Stimulated activated naive CD4-positive, alpha-beta T cell treated with Interleukin-2 at 50 U/mL for 16 hours (primary cell): ENCODE results near the gene ADAMTS2.
"Not testable (repeated sequence)": the region's sequence is repeated elsewhere in the genome, so short reads cannot be mapped to it uniquely, and the experiment has no call there.

Source experiments
- DNase-seq: peaks from one replicate; lab custom pipeline; 2025; lab: John Stamatoyannopoulos, UW

ADAMTS2 gene

DNA sequence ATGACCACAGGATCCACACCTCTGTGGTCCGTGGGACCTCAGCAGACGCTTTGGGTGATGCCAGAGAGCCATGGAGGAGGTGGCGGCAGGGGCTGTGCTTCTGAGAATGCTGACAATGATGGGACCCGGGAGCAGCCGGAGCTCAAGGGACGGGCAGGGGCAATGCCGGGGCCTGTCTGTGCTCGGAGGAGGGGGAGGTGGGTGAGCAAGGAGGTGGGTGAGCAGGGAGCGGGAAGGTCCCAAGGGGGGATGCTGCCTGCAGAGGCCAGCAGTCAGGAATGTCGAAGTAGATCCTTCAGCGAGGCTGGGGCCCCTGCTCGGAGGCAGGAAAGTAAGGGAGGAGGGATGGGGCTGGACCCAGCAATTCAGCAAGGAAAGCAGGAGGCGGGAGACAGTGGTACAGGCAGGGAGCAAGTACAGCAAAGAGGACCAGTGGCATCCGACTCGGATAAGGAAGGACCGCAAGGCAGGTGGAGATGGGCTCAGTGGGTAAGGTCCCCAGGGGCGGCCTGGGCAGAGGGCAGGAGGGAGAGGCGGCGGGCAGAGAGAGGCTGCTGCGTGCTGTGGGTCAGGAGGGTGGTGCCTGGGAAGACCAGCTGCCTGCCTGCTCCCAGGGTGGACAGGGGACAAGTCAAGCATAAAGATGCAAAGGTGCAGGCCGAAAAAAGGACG lies 49.0 kb downstream of the ADAMTS2 start:
- DNase-seq = no peak

DNA sequence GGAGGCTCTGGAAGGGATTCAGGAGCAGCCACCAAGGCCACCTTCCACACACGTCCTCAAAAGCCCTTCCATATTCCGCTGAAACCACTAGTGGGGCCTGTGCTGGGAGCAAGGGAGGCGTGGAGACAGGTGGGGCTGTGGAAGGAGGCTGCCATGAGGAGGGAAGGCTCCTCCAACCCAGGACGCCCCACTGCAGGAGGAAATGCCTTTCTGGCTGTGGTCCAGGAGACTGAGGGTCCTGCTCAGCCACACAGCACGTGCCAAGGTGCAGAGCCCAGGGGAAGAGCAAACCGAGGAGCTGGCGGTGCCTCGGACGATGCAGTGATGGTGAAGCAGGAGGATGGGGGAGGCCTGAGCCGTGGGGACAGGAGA lies 49.5 kb downstream of the ADAMTS2 start:
- DNase-seq = no peak

DNA sequence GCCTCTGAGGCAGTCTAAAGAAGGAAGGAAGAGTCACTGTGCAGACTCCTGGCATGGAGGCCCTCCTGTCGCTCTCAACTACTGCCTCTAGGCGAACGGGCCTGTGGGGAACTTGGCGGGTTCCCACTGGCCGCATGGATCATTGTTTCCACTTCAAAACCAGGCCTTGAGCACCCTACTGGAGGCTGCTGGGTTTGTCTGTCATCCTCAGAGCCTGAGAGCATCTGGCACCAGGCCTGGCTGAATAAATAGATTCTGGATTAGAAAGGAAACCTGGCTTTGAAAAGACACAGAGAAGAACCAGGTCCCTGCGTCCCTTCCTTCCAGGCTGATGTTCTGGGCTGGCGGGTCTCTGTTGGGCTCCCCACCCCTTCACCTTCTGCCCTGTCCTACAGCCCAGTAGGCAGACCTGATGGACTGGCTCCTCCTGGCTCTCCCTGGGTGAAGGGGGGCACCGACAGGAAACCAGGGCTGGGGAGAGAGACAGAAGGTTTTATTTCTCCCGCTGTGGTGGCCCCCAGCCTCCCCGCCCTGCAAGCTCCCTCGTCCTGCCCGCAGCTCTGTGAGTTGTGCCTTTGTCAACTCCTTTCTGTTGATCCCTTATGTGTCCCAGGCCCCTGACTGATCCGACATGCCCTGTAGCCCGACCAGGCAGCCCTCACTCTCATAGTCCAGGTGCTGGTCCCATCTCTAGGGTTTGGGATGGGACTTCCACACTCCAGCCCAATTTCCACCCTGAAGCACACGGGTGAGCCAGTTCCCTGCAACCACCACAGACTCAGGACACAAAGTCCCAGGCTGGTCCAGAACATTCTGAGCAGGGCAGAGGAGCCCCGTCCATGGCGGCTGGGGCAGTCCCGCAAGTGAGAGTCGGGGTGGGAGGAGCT lies 50.1 kb downstream of the ADAMTS2 start:
- no peak for DNase-seq

DNA sequence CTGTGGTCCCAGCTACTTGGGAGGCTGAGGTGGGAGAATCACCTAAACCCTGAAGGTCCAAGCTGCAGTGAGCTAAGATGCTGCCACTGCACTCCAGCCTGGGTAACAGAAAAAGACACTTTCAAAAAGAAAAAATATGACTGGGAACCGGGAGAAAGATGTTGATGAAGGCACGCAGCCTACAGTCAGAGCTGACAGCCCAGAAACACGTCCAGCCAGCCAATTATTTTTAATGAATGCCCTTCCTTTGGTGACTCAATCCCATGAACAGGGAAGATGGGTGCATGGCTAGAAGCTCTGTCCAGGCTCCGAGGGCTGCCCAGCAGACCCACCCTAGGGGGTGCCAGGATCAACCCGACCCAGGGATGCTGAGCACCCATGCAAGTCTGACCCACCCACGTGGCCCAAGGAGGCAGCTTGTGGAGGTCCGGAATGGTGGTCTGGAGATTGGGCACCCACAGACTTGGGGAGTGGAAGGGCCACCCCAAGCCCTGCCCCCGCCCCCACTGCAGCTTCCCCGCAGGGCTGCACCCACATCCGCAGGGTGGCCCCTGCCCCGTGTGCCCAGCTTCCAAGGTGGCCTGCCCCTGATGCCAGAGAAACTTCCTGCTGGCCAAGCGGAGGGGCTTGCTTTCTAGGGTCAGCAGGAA lies 51.0 kb downstream of the ADAMTS2 start:
- no peak for DNase-seq

DNA sequence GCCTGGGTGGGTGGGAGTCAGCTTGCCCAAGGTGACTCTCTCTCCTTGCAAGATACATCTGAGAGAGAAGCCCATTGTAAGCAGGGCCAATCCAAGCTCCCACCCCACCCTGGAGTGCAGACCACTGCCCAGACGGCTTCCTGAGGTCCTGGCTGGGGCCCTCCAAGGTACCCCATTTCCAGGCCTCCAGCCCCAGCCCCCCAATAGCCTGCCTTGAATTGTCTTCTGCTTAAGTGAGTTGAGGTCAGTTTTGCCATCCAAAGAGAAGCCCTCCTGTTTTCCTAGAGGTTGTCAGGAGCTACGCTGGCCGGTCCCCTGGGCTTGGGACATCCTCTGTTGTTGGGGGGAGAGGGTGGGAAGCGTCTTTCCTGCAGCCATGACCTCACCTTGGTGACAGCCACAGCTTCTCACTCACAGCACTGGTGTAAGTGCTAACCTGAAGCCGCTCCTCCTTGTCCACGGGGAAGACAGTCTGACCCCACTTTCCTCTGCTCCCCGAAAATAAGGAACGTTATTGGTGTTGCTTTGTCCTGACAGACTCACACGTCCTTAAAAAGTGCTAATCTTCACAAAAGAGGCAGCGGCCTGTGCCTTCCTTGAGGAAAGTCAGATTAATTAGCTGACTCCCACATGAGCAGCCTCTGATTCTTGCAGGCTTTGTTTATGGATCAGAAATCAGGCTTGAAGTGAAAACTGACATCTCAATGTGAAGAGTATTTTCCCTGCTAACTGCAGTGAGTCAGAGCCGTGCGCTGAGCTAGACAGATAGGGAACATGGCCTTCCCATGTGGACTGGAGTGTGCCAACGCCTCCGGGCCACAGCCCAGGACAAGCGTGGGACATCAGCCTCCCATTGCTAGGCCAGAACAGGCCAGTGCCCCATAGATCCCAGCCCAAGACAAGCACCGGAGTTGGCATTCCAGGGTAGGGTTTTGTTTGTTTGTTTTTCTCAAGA lies 52.3 kb downstream of the ADAMTS2 start:
- DNase-seq = no peak

DNA sequence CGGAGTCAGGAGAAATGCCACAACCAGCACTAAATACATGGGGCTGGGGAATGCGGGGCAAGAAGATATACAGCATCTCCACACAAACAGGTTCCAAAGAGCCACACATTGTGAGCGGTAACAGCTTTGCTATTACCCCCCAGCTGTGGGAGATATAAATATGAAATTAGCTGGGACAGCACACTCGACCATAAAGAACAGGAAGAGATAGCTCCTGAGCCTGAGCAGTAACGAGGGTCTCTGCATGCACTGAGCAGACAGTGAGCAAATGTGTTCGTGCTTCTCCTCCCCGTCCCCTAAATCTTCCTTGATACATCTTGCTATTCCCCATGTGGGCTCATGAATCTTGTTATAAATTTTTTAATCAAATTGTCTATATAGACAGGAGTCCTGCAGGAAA lies 53.1 kb downstream of the ADAMTS2 start:
- DNase-seq = no peak

DNA sequence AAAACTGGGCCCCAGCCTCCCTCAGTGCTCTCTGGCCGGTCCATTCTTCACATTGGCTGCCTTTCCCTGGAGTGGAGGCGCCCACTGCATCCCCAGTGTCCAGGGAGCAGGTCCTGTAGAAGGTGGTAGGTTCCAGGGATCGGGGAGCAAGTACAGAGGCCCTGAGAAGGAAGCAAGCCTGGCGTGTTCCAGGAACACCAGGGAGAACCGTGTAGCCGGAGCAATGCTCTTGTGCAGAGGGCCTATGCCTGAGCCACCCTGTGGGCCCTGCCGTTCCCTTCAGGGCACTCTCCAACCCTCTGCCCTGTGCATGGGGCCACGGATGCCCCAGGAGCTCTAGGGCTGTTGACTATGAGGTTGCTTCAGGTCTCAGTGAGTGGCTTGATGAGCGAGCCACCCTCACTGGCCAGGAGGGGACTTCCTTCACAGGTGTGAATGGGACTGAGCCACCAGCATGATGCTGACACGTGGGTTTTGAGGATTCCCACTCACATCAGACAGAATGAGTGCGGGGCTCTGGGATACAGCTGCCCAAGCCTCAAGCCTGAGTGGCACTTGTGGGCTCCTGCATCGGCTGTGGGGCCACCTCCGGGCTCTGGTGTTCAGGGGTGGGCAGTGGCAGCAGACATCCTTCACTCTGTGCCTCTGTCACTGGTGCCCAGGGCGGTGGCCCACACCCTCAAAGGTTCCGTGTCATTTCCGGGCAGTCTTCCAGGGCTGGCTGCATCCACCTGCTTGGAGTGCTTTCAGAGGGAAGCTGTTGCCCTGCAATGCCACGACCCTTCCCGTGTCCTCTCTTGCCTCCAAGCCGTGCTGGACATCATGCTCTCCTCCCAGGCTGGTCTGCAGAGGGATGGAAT lies 54.4 kb downstream of the ADAMTS2 start:
- DNase-seq = no peak

DNA sequence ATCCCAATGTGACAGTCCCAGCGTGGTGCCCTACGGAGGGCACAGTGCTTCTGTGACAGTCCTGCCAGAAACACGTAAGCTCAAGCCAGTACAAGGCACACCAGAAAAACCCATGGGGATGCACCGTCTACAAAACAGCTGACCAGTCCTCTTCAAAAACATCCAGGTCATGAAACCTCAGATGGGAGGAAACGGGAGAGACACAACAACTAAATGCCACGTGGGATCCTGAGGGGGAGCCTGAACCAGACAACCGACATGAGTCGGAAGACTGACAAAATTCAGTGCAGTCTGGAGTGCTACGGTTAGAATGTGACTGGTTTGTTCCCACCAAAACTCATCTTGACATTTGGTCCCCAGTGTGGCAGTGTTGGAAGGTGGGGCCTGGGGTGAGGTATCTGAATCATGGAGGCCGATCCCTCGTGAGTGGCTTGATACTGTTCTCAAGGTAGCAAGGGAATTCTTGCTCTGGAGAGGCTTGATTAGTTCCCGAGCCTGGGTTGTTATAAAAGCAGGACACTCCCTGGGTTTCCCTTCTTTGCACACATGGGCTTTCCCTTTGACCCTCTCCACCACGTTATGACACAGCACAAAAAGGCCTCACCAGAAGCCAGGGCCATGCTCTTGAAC lies 55.4 kb downstream of the ADAMTS2 start:
- DNase-seq = no peak

DNA sequence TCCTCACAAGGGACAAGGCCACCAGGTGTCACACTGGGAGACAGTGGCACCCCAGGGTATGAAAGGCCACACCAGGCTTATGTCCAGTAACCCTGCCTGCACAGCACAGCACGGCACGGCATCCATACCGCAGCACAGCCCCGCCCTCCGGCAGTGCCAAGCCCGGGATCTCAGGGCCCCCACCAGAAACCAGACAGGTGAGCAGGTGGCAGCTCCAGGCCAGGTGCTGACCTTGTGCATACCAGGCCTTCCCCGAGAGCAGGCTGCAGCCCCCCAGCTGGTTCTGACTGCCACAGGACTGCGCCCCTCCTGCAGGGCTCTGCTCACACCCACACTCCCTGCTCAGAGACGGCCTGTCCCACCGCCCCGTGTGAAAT lies 56.5 kb downstream of the ADAMTS2 start:
- DNase-seq = no peak

DNA sequence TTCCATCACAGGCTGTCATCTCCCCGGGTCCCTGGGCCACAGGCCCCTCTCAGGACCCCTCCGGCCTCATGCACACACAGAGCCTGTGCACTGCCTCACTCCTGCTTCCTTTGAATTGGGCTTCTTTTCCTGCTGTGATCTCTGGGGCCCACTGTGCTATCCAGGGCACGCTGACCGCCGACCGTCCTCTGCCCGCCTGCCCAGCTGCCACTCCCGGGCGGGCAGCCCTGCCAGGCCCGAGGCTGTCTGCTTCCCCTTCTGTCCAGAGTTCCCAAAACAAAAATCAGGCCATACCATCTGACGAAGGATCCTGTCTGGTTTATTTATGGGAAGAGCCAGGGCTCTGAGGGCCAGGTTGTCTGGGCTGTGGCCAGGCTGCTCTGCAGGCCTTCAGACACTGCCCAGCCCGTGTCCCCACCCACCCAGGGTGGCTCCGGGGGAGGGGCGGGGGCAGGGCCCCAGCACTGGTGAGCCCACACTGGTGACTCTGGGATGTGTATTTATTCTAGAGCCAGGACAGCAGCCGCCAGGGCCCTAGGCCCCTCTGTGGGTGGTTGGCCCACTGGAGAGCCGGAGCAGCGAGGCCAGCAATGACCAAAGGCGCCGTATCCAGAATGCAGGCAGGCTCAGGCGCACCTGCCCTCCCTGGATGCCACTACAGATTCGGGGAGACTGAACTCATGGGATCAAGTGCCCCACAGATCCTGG lies 57.0 kb downstream of the ADAMTS2 start:
- no peak for DNase-seq

DNA sequence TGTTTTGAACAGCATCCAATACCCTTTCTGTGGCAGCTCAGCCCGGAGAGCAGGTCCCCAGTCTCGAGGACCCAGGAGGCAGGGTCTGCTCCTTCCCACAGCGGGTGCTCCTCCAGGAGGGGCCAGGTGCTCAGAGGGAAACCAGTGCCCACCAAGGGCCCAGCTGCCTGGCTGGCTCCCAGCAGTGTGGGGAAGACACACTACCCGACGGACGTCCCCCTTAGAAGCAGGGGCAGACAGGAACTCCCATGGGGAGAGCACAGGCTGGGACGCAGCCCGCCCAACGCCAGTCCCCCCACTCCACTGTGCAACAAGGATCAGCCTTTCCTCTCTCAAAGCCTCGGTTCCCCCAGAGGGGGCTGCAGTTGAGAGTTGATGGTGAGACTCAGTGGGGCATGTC lies 57.6 kb downstream of the ADAMTS2 start:
- no peak for DNase-seq

DNA sequence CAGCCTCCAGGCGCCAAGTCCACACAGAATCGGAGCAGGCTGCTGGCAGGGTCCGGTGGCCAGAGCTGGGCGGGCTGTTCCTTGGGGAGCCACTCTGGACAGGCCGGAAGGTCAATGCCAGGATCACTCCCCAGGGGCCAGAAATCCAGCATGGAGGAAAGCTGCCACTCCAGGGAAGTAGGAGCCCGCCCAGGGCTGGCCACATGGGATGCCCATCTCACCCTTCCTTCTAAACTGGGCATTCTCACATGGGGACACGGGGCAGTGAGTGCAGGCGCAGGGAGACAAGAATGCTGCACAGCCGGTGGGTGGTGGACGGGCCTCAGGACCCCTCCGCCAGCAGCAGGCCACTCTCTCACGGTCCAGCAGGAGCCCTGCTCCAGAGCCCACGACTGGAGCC lies 58.2 kb downstream of the ADAMTS2 start:
- no peak for DNase-seq

DNA sequence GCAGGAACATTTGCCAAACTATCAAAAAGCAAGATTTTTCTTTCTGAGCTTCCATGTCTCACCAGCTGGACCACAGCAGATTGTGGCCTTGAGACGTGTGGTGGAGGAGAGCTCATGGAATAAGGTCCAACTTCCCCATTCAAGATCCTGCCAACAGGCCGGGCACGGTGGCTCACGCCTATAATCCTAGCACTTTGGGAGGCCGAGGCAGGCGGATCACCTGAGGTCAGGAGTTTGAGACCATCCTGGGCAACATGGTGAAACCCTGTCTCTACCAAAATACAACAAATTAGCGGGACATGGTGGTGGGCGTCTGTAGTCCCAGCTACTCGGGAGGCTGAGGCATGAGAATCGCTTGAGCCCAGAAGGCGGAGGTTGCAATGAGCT lies 59.5 kb downstream of the ADAMTS2 start:
- DNase-seq = not testable (repeated sequence)

DNA sequence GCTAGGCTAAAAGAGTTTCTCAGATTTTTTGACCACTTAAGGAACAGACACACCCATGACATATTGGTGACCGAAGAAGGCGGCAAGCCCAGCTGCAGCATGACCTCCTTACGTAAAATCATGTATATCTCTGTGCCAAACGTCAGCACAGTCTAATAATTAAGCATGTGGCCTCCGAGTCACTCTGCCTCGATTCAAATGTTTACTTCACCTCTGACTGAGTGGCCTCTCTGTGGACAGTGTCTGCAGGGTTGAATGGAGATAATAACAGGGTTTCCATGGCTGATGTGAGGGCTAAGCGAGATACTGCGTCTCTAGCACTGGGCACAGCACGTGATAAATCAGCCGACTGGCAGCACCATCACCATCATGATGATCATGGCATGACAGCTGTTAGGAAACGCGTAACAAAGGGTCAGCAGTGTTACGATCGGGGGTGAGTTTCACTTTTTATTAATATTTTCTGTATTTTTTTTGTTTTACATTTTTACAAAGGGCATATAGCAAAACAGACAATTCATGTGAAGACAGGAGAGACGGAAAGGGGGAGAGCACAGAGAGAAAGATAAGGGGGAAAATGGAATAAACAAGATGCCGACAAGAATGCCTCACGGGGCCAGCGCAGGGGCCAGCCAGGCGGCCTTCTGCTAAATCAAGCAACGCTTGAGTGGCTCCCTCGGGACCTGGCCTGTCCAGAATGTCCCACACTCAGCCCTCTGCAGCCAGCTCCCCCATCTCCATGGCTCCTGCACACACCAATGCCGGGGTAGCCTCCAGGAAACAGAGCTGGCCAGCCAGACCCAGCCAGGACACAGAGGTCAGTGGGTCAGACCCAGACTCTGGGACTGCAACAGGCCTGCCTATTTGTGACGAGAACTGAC lies 60.3 kb downstream of the ADAMTS2 start:
- DNase-seq = no peak

DNA sequence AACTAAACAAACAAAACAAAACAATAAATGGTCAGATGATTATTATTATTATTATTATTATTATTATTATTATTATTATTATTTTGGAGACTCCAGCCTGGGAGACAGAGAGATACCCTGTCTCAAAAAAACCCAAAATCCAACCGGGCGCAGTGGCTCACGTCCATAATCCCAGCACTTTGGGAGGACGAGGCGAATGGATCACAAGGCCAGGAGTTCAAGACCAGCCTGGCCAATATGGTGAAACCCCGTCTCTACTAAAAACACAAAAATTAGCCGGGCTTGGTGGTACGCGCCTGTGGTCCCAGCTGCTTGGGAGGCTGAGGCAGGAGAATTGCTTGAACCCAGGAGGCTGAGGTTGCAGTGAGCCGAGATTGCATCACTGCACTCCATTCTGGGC lies 61.4 kb downstream of the ADAMTS2 start:
- not testable (repeated sequence) for DNase-seq

DNA sequence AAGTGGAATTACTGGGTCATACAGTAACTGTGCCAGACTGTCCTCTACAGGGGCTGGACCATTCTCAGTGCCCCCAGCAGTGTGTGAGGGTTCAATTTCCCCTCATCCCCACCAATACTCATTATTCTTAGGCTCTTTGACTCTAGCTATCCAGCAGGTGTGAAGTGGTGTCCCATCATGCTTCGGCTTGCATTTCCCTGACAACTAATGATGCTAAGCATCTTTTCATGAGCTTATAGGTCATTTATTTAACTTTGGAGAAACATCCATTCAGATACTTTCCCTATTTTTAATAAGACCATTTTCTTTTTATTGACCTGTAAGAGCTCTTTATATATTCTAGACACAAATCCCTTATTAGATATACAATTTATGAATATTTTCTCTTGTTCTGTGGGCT lies 63.6 kb downstream of the ADAMTS2 start:
- no peak for DNase-seq

DNA sequence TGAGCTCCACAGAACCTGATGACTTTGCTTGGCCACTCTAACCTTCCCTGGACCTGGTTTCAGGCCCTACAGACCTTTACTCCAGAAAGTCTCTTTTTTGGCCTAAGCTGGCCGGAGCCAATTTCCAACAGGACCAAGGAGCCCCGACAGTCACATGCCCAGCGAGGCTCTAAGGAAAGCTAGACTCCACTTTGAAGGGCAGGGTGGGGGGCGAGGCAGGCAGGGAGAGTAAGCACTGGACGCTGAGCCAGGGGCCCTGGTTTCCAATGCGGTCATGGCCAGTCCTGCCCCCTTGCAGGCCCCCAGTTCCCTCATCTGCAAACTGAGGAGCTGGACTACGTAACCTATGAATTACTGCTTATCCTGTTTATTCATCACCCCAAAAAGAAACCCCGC lies 65.2 kb downstream of the ADAMTS2 start:
- DNase-seq = no peak

DNA sequence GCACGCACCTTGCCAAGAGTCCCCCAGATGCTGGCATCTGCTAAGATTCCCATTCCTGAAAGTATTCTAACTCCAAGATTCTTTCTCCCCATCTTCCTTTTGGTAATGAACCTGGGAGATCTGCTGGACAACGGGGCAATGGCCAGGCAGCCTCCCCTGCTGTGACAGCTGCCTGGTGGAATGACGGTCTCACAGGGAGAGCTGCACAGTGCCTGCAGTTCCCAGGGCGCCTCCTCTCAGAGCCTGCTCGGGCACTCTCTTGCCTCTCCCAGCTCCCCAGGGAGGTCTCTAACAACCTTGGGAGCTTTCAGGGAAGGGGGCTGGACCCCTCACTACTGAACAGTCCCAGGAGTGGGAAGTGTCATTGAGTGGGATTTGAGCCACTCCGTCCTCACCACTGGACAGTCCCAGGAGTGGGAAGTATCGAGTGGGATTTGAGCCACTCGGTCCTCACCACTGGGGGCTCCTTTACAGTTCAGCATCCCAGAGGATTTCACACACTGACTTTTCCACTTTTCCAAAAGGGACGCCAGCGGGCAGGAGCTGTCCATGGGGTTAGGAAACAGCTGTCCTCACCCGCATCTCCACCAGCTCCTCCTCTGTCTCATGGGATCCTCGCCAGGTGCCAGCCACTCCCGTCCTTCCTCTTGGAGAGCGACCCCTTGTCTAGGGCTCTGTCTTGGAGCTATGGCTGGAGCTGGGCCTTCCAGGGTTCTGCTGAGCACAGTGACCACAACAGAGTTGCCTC lies 65.7 kb downstream of the ADAMTS2 start:
- no peak for DNase-seq
